ENCODE data around the gene PSAP. TPM values are rescaled to one million over a fixed set of nuclear protein-coding genes. Genes with fewer than 3 reads are reported as not detected.

The PSAP gene
- total and polyA plus RNA-seq, 8 donors, result 225 to 781 (median 358) TPM

DNA sequence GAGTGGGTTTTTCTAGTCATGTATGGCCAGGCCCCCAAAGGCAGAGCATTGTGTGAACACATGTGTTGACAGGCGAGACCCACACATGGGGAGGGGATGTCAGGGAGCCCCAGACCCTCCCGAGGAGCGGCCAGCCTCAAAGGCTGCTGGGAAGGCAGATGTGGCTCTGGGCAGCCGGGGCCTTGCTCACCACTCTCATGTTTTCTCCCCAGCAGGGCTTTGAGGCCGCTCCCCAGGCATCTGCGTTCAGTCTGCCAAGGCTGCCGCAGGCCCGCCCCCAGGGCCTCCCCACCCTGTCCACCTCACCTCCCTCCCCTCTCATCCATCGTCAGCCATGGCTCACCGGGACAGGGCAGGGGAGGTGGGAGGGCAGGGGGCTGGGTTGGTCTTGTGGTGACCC lies 61.2 kb downstream of the PSAP start:
- no peak for FAIRE-seq
- intact Hi-C loops (cut with DNase I), result no loop called here
- H3K4me3 ChIP-seq, result no peak overlapping the region
- H3K4me1 ChIP-seq, result no peaks in the 10 kb centered on the region
- no peak for DNase-seq
- H3K27me3 ChIP-seq, result no peaks in the 10 kb centered on the region
- H3K36me3 ChIP-seq, result no peaks in the 10 kb centered on the region
- no peak for ATAC-seq
- TF ChIP-seq, protein P1, sequence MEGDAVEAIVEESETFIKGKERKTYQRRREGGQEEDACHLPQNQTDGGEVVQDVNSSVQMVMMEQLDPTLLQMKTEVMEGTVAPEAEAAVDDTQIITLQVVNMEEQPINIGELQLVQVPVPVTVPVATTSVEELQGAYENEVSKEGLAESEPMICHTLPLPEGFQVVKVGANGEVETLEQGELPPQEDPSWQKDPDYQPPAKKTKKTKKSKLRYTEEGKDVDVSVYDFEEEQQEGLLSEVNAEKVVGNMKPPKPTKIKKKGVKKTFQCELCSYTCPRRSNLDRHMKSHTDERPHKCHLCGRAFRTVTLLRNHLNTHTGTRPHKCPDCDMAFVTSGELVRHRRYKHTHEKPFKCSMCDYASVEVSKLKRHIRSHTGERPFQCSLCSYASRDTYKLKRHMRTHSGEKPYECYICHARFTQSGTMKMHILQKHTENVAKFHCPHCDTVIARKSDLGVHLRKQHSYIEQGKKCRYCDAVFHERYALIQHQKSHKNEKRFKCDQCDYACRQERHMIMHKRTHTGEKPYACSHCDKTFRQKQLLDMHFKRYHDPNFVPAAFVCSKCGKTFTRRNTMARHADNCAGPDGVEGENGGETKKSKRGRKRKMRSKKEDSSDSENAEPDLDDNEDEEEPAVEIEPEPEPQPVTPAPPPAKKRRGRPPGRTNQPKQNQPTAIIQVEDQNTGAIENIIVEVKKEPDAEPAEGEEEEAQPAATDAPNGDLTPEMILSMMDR (IDR thresholded peaks at IDR 0.05), result no peak
- WGBS, 2 donors, result 65 to 71% methylated on average over 10 of the region's 10 CpGs
- H3K9me3 ChIP-seq, result no peaks in the 10 kb centered on the region
- no peak overlapping the region for H3K27ac ChIP-seq

DNA sequence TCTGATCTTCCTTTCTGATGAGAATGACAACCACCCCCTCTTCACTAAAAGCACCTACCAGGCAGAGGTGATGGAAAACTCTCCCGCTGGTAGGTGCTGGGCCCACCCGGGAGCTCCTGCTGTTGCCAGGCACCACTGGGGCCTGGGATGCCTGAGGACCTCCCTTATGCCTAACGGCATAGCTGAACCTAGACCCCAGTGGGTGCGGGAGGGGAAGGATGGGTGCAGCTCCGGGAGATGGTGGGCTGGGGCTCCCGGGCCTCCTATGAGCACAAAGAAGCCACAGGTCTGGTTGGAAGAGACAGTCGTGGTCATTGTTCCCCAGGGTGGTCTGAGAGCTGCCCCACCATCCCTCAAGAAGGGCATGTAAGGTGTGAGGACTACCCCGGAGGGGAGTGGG lies 62.1 kb downstream of the PSAP start:
- WGBS, 2 donors, result 70 to 74% methylated on average over 8 of the region's 8 CpGs
- TF ChIP-seq, protein P1 (IDR thresholded peaks at IDR 0.05), result no peak
- ATAC-seq (no peak), DNase-seq (no peak), FAIRE-seq (no peak)
- intact Hi-C loops (cut with DNase I), result no loop called here
- Histone ChIP-seq H3K4me3 (no peak overlapping the region), H3K9me3 (no peaks in the 10 kb centered on the region), H3K27me3 (no peaks in the 10 kb centered on the region), H3K27ac (no peak overlapping the region), H3K4me1 (no peaks in the 10 kb centered on the region), H3K36me3 (no peaks in the 10 kb centered on the region)

GRCh38 chr10:71784679-71785272 lies 66.3 kb downstream of the PSAP start:
- TF ChIP-seq, protein P1 (IDR thresholded peaks at IDR 0.05), result no peak
- intact Hi-C loops (cut with DNase I), result no loop called here
- Histone ChIP-seq H3K27ac (no peak overlapping the region), H3K4me3 (no peak overlapping the region), H3K36me3 (no peaks in the 10 kb centered on the region), H3K9me3 (no peaks in the 10 kb centered on the region), H3K4me1 (no peaks in the 10 kb centered on the region), H3K27me3 (no peaks in the 10 kb centered on the region)
- FAIRE-seq (no peak), DNase-seq (peak in 1 of 6 donors; percentile 29), ATAC-seq (no peak)
- 73 to 87% methylated on average over 18 of the region's 18 CpGs for WGBS, 2 donors

DNA sequence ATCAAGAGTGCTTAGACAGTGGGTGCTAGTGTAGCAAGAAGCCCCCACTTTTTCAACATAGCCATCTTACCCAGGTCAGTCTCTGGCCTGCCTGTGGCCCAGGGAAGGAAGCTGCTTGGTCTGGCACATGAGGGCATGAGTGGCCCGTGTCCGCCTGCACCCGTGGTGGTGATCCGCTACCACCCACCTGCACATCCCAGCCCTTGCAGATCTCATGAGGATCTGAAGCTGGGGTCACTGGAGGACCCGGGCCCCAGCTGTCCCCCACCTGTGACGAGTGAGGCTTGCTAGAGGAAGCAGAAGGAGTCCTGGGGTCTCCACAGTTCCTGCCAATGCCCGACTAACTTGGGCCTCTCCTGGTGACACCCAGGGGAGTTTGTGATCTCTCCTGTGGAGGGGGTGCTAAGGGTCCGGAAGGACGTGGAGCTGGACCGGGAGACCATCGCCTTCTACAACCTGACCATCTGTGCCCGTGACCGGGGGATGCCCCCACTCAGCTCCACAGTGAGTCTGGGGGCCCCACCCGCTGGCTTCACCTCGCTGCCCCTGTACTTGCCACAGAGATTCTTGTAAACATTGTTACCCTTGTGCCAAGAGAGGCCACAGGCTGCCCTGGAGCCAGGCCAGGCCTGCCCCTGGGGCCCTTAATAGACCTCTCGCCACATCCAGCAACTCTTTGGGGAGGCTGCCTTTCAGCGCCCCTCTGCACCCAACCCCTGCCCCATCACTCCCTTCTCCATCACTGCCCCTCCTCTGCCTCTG lies 67.0 kb downstream of the PSAP start:
- DNase-seq, result peak in 1 of 6 donors; percentile 44
- Histone ChIP-seq H3K9me3 (no peaks in the 10 kb centered on the region), H3K27ac (no peak overlapping the region), H3K27me3 (no peaks in the 10 kb centered on the region), H3K36me3 (no peaks in the 10 kb centered on the region), H3K4me1 (no peaks in the 10 kb centered on the region), H3K4me3 (no peak overlapping the region)
- whole genome bisulfite sequencing, 2 donors, result 66 to 82% methylated on average over 16 to 17 of the region's 17 CpGs
- ATAC-seq, result no peak
- no peak for FAIRE-seq
- TF ChIP-seq, protein P1 (IDR thresholded peaks at IDR 0.05), result no peak
- intact Hi-C loops (cut with DNase I), result no loop called here

DNA sequence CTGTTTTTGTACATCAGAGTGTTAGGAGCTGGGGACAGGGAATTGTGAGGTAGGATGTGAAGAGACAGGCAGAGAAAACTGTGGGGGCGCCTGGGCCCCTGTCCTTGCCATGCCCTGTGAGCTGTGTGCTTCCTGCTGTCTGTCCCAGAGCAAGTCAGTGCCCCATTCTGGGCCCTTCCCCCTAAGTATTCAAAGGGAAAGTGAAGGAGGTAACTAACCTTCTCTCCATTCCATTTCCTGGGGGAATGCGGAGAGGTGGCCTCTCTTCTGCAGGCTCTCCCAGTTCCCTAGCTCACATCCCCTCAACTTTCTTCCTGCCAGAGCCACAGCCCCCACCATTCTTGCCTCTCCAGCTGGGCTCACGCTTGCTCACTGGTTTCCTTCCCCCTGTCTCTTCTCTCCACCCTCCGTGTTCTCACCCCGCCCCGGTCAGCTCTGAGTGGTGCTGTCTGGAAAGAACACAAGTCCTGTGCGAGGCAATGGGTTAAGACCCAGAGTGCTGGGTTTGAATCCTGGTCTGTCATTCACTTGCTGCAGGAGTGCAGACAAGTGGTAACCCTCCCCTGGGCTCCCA lies 68.0 kb downstream of the PSAP start:
- Histone ChIP-seq H3K36me3 (no peaks in the 10 kb centered on the region), H3K4me3 (no peak overlapping the region), H3K27me3 (no peaks in the 10 kb centered on the region), H3K4me1 (no peaks in the 10 kb centered on the region), H3K9me3 (no peaks in the 10 kb centered on the region), H3K27ac (no peak overlapping the region)
- intact Hi-C loops (cut with DNase I), result no loop called here
- WGBS, 2 donors, result 58% methylated on average over 7 of the region's 7 CpGs
- TF ChIP-seq, protein P1 (IDR thresholded peaks at IDR 0.05), result no peak
- FAIRE-seq (no peak), ATAC-seq (peak in 2 of 4 donors; percentile 41 to 67), DNase-seq (no peak)

Measured in pancreas (tissue), 10 donors.